ENCODE measurements around the gene PSMG2. TPM values are rescaled to one million over a fixed set of nuclear protein-coding genes. Genes with fewer than 3 reads are reported as not detected.
"Not testable (repeated sequence)": the region's sequence is repeated elsewhere in the genome, so short reads cannot be mapped to it uniquely, and the experiment has no call there.

Gene PSMG2
- total RNA-seq, 1 donor, result 66.9 TPM

DNA sequence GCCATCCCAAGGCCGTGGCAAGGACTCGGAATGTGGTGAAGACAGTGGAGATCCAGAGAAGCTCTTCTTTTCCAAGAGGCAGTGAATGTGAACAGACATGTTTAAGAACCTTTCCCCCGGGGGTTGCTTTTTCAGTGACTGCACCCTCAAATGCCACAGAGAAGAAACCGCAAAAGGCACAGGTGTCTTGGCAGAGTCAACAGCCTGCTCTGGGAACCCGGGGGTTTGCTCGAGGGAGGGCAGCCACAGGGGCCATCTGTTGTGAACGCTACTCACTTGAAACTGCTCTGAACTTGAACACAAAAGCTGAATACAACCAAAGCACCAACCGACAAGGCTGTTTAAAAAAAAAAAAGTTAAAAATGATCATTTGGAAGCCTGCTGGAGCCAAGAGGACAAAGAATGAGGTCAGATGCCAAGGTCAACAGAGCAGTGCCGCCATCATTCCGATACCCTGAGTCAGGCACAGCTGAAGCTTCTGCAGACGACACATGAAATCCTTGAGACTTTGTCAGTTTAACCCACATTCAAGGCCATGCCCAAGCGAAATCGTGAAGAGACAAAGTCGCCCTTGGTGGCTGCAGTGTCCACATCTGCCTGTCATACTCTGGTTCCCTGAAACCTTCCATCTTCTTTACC, 47.4 kb downstream of the PSMG2 start:
- no peak overlapping the region for H3K4me3 ChIP-seq (ENCODE audit: low read depth, low read length)
- no peak for DNase-seq (ENCODE audit: low read depth)
- TF ChIP-seq, protein P1, sequence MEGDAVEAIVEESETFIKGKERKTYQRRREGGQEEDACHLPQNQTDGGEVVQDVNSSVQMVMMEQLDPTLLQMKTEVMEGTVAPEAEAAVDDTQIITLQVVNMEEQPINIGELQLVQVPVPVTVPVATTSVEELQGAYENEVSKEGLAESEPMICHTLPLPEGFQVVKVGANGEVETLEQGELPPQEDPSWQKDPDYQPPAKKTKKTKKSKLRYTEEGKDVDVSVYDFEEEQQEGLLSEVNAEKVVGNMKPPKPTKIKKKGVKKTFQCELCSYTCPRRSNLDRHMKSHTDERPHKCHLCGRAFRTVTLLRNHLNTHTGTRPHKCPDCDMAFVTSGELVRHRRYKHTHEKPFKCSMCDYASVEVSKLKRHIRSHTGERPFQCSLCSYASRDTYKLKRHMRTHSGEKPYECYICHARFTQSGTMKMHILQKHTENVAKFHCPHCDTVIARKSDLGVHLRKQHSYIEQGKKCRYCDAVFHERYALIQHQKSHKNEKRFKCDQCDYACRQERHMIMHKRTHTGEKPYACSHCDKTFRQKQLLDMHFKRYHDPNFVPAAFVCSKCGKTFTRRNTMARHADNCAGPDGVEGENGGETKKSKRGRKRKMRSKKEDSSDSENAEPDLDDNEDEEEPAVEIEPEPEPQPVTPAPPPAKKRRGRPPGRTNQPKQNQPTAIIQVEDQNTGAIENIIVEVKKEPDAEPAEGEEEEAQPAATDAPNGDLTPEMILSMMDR (IDR thresholded peaks at IDR 0.05; ENCODE audit: insufficient read depth, low read depth, low read length), result no peak

DNA sequence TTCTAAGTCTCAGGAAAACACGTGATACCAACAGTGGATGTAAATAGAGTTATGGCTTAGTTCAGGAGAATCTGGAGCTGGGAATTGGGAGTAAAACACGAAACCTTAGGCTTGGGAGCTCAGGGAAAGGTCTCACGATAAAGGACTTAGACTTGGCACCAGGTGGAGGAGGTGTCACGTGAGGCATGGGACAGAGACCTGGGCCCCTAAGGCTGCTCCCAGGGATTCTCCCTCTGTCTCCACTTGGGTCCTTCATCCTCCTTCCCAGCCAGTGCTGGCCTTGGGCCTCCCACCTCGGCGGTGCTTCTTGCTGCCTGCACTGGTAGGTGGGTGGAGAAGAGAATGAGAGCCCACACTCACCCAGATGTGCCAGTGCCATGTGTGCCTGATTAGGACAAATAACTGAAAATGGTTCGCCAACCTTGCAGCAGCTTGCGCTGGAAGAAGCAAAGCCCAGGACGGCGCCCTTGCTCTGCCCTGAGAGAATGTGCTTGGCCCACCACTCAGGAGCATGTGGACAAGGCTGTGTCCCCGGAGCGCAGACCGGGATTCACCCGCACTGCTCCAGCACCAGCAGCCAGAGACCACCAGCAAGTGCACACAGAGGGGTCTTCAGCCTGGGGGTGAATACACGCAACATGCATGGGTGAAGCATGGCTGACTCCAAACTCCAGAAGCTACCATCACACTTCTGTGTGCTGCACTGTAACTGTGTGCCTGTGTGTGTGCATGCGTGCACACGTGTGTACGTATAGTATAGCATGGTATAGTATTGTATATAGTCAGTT, 48.1 kb downstream of the PSMG2 start:
- no peak for DNase-seq (ENCODE audit: low read depth)
- TF ChIP-seq, protein P1 (IDR thresholded peaks at IDR 0.05; ENCODE audit: insufficient read depth, low read depth, low read length), result no peak
- H3K4me3 ChIP-seq (ENCODE audit: low read depth, low read length), result no peak overlapping the region

DNA sequence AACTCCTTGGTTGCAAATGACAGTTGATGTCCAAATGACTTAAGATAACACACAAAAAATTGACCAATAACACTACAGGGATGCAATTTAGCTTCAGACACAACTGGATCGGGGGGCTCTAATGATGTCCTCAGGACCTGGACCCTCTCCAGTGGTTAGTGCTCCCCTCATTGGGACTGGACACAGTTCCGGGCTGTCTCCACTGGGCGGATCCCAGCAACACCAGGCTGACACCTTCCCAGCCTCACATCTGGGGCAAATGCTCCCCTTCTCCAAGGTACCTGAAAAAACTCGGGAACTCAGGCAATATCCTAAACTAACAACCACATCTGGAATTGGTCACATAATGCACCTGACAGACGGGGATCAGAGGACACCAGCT, 48.7 kb downstream of the PSMG2 start:
- no peak for DNase-seq (ENCODE audit: low read depth)
- TF ChIP-seq, protein P1 (IDR thresholded peaks at IDR 0.05; ENCODE audit: insufficient read depth, low read depth, low read length), result no peak
- H3K4me3 ChIP-seq (ENCODE audit: low read depth, low read length), result no peak overlapping the region

DNA sequence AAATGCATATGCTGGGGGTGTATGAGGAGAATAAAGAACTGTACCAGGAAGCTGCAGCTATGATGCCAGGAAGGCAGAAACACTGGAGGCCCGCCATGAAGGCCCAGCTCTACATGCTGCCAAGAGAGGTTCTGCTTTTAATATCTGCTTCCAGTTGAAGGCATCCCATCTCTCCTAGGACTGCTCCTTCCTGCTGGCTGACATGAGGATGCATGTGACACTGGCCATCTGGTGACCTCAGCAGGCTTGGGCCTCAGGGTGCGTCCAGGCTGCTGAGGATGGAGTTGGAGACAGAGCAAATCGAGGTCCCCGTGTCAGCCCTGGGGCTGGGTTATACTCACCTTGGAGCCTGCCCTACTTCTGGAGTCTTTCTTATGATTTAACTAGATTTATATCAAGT, 49.0 kb downstream of the PSMG2 start:
- TF ChIP-seq, protein P1 (IDR thresholded peaks at IDR 0.05; ENCODE audit: insufficient read depth, low read depth, low read length), result no peak
- DNase-seq (ENCODE audit: low read depth), result no peak
- no peak overlapping the region for H3K4me3 ChIP-seq (ENCODE audit: low read depth, low read length)

DNA sequence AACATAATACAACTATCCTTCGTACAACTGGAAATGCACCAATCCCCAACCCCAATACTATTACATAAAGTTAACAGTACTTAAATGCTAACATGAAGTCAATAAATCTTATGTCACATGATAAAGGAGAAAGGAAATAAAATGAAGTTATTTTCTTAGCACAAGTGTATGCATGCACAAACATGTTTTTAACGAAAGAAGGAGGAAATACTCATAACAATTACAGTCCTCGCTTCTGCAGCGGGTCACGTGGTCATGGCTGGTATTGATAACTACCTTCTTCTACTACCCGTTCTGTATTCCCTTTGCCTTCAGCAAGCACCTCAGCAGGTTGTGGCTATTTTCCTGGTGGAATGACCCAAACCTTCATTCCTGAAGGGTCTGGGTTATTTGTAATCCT, 51.7 kb downstream of the PSMG2 start:
- TF ChIP-seq, protein P1 (IDR thresholded peaks at IDR 0.05; ENCODE audit: insufficient read depth, low read depth, low read length), result no peak
- DNase-seq (ENCODE audit: low read depth), result no peak
- H3K4me3 ChIP-seq (ENCODE audit: low read depth, low read length), result no peak overlapping the region

DNA sequence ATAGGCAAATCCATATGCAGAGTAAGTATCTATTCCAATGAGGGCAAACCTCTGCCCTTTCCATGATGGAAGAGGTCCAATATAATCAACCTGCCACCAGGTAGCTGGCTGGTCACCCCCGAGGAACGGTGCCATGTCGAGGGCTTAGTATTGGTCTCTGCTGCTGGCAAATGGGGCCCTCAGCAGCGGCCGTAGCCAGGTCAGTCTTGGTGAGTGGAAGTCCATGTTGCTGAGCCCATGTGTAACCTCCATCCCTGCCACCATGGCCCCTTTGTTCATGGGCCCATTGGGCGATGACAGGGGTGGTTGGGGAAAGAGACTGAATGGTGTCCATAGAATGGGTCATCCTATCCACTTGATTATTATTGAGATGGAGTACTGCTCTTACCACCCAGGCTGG, 52.8 kb downstream of the PSMG2 start:
- not testable (repeated sequence) for DNase-seq (ENCODE audit: low read depth); H3K4me3 ChIP-seq (ENCODE audit: low read depth, low read length)

DNA sequence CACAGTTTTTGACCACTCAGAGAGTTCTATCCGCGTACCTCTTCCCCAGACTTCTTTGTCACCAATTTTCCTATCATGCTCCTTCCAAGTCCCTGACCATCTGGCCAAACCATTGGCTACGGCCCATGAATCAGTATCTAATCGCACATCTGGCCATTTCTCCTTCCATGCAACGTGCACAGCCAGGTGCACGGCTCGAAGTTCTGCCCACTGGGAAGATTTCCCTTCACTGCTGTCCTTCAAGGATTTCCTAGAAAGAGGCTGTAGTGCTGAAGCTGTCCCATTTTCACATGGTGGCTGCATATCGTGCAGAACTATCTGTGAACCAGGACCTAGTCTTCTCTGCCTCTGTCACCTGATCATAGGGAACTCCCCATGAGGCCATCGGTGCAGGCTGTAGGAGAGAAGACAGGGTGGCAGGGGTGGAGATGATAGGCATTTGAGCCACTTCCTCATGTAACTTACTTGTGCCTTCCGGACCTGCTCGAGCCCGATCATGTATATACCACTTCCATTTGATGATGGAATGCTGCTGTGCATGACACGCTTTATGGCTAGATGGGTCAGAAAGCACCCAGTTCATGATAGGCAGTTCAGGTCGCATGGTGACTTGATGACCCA, 53.9 kb downstream of the PSMG2 start:
- not testable (repeated sequence) for DNase-seq (ENCODE audit: low read depth); H3K4me3 ChIP-seq (ENCODE audit: low read depth, low read length)

DNA sequence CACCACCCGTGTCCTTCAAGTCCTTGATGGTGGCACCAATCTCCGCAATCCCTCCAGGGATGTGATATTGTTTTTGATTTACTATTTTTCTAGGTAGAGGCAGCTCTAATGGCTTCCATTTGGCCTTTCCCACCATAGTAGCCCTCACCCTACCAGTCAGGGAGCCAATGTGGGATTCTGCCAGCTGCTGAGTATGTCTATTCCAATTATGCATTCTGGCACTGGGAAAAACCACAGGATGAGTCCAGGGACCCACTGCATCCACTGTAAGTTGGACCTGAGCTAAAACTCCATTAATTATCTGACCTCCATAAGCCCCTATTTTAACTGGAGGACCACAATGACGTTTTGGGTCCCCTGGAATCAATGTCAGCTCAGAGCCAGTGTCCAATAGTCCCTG, 55.7 kb downstream of the PSMG2 start:
- DNase-seq (ENCODE audit: low read depth); H3K4me3 ChIP-seq (ENCODE audit: low read depth, low read length): not testable (repeated sequence)
